Lower lobe of right lung (tissue), 2 donors: ENCODE results near the gene SPATA2. TPM values are rescaled to one million over a fixed set of nuclear protein-coding genes. Genes with fewer than 3 reads are reported as not detected.

ENCODE experiments used
- ATAC-seq, 2 donors: fragments of 200-7000 bp; cut with Tn5 transposase; one replicate each; pipeline ENCODE4 v1.9.1; 2020 to 2022; ENCODE audit warnings: mild to moderate bottlenecking in 2 of 2, moderate library complexity in 2 of 2
- DNase-seq: peaks from one replicate; pipeline ENCODE4 v3.0.0-alpha.2; 2020
- H3K27ac ChIP-seq: fragments of 200-600 bp; one replicate; pipeline ENCODE4 v1.8.0; 2022
- H3K27me3 ChIP-seq: fragments of 200-600 bp; one replicate; pipeline ENCODE4 v1.8.0; 2022; ENCODE audit warnings: low read depth
- H3K36me3 ChIP-seq: fragments of 200-600 bp; one replicate; pipeline ENCODE4 v1.8.0; 2022; ENCODE audit warnings: mild to moderate bottlenecking
- H3K4me1 ChIP-seq: fragments of 200-600 bp; one replicate; pipeline ENCODE4 v1.8.0; 2022
- H3K4me3 ChIP-seq: fragments of 200-600 bp; one replicate; pipeline ENCODE4 v1.8.0; 2022; ENCODE audit warnings: mild to moderate bottlenecking
- H3K9me3 ChIP-seq: fragments of 200-600 bp; one replicate; pipeline ENCODE4 v1.8.0; 2022
- intact Hi-C: fragments of 100-400 bp; cut with DNase I; formaldehyde crosslinking; loops from one replicate; pipeline ENCODE4 v1.11.0; 2022
- total RNA-seq: library from RNA; stranded (reverse); fragmentation: NEBNext Ultra II Directional; extraction: Animal tissue kit (Norgen Biotek cat#: 25700); gene quantifications from one replicate; pipeline ENCODE4 v1.2.1, GENCODE V29; 2021
- TF ChIP-seq, protein P1 (sequence below): fragments of 200-600 bp; IDR thresholded peaks from one replicate; pipeline ENCODE4 v1.8.0; 2022; ENCODE audit warnings: antibody characterized with exemption, mild to moderate bottlenecking
- donor health status: DM: no; HTN: yes; CAD: no; lungs with severe emphysema.

Gene SPATA2
- total RNA-seq, 1 donor from 2014 or later, result 7.2 TPM

GRCh38 chr20:49853640-49854039 is 61.7 kb downstream of the SPATA2 start:
- H3K9me3 ChIP-seq, result no peaks in the 10 kb centered on the region
- no peak for DNase-seq
- H3K4me1 ChIP-seq, result peaks cover 22% of the 10 kb centered on the region
- no peak overlapping the region for H3K4me3 ChIP-seq
- no peak overlapping the region for H3K27ac ChIP-seq
- TF ChIP-seq, protein P1, sequence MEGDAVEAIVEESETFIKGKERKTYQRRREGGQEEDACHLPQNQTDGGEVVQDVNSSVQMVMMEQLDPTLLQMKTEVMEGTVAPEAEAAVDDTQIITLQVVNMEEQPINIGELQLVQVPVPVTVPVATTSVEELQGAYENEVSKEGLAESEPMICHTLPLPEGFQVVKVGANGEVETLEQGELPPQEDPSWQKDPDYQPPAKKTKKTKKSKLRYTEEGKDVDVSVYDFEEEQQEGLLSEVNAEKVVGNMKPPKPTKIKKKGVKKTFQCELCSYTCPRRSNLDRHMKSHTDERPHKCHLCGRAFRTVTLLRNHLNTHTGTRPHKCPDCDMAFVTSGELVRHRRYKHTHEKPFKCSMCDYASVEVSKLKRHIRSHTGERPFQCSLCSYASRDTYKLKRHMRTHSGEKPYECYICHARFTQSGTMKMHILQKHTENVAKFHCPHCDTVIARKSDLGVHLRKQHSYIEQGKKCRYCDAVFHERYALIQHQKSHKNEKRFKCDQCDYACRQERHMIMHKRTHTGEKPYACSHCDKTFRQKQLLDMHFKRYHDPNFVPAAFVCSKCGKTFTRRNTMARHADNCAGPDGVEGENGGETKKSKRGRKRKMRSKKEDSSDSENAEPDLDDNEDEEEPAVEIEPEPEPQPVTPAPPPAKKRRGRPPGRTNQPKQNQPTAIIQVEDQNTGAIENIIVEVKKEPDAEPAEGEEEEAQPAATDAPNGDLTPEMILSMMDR, result no peak
- H3K36me3 ChIP-seq, result peaks cover 74% of the 10 kb centered on the region
- intact Hi-C loops, result no loop called here
- H3K27me3 ChIP-seq, result no peaks in the 10 kb centered on the region
- no peak for ATAC-seq

Other genes starting within 250 kb of the SPATA2 start
- gene B4GALT5, start 201.7 kb downstream of the SPATA2 start, total RNA-seq, result 39.5 TPM
- 17.7 TPM for gene SLC9A8, start 102.7 kb downstream of the SPATA2 start, total RNA-seq
- 63.0 TPM for gene RNF114, start 20.9 kb upstream of the SPATA2 start, total RNA-seq
- 1.9 TPM for gene SNAI1, start 67.5 kb upstream of the SPATA2 start, total RNA-seq
- 83.4 TPM for gene UBE2V1, start 197.6 kb upstream of the SPATA2 start, total RNA-seq
- gene PEDS1, start 238.2 kb upstream of the SPATA2 start, total RNA-seq, result 27.8 TPM